Measurements from ENCODE around the gene ADIPOQ.

The ADIPOQ gene

DNA sequence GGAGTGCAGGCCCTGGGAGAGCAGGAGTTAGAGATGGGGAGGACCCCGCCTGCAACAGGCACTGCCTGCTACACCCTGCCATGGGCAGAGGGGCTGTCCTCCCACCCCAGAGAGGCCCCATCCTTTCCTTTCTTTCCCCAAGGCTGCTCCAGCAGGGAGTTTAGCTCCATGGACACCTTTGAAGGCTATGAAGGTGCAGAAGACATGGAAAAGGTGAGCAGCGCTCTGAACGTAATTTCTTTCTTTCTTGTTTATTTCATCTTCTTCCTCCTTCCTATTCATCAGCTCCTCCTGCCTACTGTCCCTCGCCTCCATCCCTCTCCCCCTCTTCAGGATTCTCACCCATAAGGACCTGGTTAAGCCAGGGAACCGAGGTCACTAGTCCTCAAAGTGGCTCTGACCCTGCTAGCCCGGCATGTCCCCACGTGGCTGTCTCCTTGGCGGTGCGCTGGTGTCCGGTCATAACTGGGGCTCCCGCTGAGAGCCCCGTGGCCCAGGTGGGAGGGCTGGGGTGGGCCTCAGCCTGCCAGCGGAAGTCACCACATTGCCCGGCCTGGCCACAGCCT, 16.0 kb upstream of the ADIPOQ start:
- CTCF ChIA-PET = interaction anchor here (1.4 to 11.1 kb wide), 3 partner anchors 18 to 883 kb away, joined by 3 to 202 read pairs (median 5); partner anchors contain the start of gene AHSG
- POLR2A ChIA-PET = no interaction called here
- TF ChIP-seq, protein P1, sequence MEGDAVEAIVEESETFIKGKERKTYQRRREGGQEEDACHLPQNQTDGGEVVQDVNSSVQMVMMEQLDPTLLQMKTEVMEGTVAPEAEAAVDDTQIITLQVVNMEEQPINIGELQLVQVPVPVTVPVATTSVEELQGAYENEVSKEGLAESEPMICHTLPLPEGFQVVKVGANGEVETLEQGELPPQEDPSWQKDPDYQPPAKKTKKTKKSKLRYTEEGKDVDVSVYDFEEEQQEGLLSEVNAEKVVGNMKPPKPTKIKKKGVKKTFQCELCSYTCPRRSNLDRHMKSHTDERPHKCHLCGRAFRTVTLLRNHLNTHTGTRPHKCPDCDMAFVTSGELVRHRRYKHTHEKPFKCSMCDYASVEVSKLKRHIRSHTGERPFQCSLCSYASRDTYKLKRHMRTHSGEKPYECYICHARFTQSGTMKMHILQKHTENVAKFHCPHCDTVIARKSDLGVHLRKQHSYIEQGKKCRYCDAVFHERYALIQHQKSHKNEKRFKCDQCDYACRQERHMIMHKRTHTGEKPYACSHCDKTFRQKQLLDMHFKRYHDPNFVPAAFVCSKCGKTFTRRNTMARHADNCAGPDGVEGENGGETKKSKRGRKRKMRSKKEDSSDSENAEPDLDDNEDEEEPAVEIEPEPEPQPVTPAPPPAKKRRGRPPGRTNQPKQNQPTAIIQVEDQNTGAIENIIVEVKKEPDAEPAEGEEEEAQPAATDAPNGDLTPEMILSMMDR (IDR thresholded peaks at IDR 0.05; ENCODE audit: control extremely low read depth, extremely low read depth, low read depth, missing control alignments) = no peak
- DNase-seq (ENCODE audit: extremely low spot score) = no peak

DNA sequence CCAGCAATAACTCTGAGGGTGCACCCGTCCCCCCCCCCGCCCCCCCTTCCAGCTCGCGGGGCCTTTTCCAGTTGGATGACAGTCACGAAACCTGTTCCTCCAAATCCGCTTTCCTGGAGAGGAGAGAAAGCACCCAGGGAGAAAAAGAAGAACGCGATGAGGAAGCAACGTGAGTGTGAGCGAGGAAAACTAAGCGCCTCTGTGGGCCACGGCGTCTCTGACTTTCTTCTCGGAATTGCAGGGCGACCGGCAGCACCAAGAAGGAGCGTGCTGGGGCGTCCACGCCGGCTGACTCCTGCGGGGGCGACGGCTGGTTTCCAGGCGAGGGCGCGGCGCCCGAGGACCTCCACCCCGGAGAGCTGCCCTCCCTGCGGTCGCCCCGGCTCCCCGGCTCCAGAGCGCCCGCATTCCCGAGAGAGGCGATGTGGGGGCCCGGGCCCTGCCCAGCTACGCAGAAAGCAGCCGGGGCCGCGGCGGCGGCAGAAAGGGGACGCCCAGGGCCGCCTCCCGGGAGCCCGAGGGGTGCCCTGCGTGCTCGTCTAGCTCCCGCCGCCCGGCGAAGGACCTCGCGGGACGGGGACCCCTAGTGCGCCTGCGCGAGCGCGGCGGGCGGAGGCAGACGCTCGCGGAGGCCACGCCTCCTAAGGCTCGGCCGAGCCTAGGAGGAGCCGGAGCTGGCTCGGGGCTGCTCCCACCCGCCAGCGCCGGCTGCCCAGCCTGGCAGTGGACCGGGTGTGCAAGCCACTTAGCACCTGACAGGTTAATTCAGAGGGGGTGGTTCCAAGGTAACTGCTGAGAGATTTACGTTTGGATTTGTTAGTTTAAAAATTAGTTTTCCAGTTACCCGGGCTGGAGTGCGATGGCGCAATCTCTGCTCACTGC, 15.3 kb upstream of the ADIPOQ start:
- ChIA-PET POLR2A (interaction anchor here (0.6 to 1.1 kb wide), 4 partner anchors 26 to 969 kb away, joined by 3 to 8 read pairs (median 4); partner anchors contain the start of gene EIF4A2), CTCF (interaction anchor here (0.8 to 11.1 kb wide), 7 partner anchors 9 to 884 kb away, joined by 3 to 202 read pairs (median 3); partner anchors contain the start of genes AHSG and RPL39L)
- peak; percentile 99 for DNase-seq (ENCODE audit: extremely low spot score)
- TF ChIP-seq, protein P1 (IDR thresholded peaks at IDR 0.05; ENCODE audit: control extremely low read depth, extremely low read depth, low read depth, missing control alignments) = no peak

DNA sequence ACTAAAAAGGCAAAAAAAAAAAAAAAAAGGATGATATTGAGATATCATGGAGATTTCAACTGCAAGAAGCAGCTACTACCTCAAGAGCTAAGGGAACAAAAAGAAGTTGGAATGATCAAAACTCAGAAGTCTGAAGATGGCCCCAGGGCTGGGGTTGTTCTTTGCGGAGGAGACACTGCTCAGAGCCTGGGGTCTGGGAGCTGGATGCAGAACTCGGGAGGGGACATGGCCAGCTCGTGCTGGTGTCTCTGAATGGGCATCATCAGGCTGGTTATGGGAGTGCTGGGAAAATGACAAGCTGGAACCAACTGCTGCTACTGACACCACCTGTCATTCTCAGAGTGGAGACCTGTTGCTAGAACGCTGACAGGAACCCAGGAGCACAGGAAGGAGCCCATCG, 14.2 kb upstream of the ADIPOQ start:
- ChIA-PET CTCF (interaction anchor here (1.3 to 1.5 kb wide), 3 partner anchors 9 to 24 kb away, joined by 3 read pairs; no protein-coding TSS in a partner anchor), POLR2A (no interaction called here)
- DNase-seq (ENCODE audit: extremely low spot score) = no peak

DNA sequence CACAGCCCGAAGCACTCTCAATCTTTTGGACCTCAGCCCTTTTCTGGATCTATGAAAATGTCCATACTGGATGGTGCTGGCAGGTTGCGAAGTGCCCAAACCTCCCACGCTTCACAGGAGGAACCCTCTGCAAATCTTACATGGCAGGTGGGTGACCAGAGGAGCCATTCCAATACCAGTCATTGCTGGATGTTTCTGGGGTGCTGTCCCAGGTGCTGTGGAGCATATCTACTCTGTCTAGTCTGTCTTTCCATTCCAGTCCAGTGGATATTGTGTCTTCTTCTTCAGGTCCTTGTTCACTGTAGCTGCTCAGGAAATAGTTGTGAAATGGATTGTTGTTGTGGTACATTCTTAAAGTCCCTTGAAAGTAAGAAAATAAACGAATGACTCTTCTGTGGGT, 10.7 kb upstream of the ADIPOQ start:
- POLR2A ChIA-PET = no interaction called here
- CTCF ChIA-PET = interaction anchor here (1.1 kb wide), 1 partner anchor 17 kb away, joined by 3 read pairs; no protein-coding TSS in a partner anchor
- DNase-seq (ENCODE audit: extremely low spot score) = no peak
- TF ChIP-seq, protein P1 (IDR thresholded peaks at IDR 0.05; ENCODE audit: control extremely low read depth, extremely low read depth, low read depth, missing control alignments) = no peak

More for the DNA sequence above, 14.2 kb upstream of the ADIPOQ start:
- TF ChIP-seq, protein P1 (IDR thresholded peaks at IDR 0.05; ENCODE audit: control extremely low read depth, extremely low read depth, low read depth, missing control alignments) = no peak

DNA sequence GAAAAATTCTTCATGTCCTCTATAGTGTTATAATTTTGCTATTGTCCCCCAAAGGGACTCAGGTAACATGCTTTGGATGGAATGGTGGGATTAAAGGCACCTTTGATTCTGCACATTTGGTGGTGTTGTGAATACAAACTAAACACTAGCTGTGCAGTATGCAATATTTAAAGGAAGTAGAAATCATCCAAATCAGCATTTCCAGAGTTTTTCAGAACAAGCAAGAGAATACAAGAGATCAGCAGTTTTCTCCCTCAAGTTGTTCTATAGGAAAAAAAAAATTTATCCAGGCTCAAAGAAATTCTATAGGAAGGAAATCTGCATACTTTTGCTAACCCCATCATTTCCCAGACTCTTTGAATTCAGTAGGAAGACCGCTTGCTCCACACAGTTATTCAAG, 10.2 kb upstream of the ADIPOQ start:
- ChIA-PET CTCF (no interaction called here), POLR2A (no interaction called here)
- DNase-seq (ENCODE audit: extremely low spot score) = no peak
- TF ChIP-seq, protein P1 (IDR thresholded peaks at IDR 0.05; ENCODE audit: control extremely low read depth, extremely low read depth, low read depth, missing control alignments) = no peak

DNA sequence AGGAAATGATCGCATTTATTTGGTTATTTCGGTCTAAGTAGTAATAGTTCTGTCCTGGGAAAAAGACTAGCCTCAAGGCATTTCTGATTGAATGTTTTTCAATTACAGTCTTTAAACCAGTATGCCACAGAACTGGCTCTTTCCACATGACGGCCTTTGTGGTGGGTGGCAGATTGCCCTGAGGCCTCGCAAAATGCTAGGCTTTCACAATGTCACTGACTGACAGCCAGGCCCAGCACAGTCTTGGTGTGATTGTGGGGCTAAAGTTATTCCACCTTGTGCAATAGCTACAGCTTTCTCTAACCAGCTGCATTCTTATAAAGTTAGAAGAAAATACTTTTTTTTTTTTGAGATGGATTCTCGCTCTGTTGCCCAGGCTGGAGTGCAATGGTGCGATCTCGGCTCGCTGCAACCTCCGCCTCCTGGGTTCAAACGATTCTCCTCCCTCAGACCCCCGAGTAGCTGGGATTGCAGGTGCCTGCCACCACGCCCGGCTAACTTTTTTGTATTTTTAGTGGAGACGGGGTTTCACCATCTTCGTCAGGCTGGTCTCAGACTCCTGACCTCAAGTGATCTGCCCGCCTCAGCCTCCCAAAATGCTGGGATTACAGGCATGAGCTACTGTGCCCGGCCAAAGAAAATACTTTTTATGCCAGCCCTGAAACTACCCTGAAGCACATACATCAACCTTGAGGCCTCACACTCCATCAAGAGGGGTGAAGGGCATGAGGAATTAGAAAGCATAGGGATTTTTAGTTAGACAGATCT, 2.5 kb upstream of the ADIPOQ start:
- CTCF ChIA-PET = interaction anchor here (0.7 to 1.3 kb wide), 4 partner anchors 9 to 41 kb away, joined by 3 read pairs; no protein-coding TSS in a partner anchor
- TF ChIP-seq, protein P1 (IDR thresholded peaks at IDR 0.05; ENCODE audit: control extremely low read depth, extremely low read depth, low read depth, missing control alignments) = no peak

More for the DNA sequence above, 2.5 kb upstream of the ADIPOQ start:
- POLR2A ChIA-PET = no interaction called here
- no peak for DNase-seq (ENCODE audit: extremely low spot score)
